Esophagus muscularis mucosa (tissue), 4 donors: ENCODE data around the gene TRPM3.

Experiments used
- EP300 ChIP-seq: sonication (generic); formaldehyde crosslinking; IDR thresholded peaks from one replicate; pipeline ENCODE4 v1.6.1; 2017; ENCODE audit warnings: antibody characterized with exemption
- POLR2A ChIP-seq: fragments of 450-650 bp; IDR thresholded peaks from one replicate; pipeline ENCODE4 v1.6.1; 2017; ENCODE audit warnings: antibody characterized with exemption, moderate library complexity, mild to moderate bottlenecking, low read depth
- POLR2AphosphoS5 ChIP-seq, 2 donors: sonication (generic); formaldehyde crosslinking; IDR thresholded peaks; one replicate each; pipeline ENCODE4 v1.6.1; 2017; ENCODE audit warnings: antibody characterized with exemption in 2 of 2
- TF ChIP-seq, protein P1 (sequence below), 3 experiments: fragments of 200-600 bp in 2 of 3; fragments of 450-650 bp in 1 of 3; sonication (generic) in 2 of 3; IDR thresholded peaks; one replicate each; pipeline ENCODE4 v1.5.1; 2017 to 2019; ENCODE audit warnings: antibody characterized with exemption in 3 of 3, mild to moderate bottlenecking in 2 of 3, moderate library complexity in 1 of 3

DNA sequence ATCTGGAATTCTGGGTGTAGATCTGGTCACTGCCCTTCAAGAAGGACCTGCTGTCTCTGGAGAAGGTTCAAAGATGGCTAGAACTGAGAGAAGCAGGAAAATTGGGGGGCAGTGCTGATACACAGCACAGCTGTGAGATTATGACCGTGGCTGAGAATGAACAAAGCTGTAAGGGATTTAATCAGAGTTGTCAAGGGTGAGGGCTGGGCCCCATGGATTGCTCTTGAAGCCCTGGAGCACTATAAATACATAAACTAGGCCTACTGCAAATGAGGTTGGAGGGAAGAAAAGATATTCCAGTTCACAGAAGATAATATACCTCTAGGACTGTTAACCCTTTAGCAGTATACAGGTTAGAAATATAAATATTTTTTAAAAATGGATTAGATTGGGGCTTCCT is 620.6 kb downstream of the TRPM3 start:
- TF ChIP-seq, protein P1, sequence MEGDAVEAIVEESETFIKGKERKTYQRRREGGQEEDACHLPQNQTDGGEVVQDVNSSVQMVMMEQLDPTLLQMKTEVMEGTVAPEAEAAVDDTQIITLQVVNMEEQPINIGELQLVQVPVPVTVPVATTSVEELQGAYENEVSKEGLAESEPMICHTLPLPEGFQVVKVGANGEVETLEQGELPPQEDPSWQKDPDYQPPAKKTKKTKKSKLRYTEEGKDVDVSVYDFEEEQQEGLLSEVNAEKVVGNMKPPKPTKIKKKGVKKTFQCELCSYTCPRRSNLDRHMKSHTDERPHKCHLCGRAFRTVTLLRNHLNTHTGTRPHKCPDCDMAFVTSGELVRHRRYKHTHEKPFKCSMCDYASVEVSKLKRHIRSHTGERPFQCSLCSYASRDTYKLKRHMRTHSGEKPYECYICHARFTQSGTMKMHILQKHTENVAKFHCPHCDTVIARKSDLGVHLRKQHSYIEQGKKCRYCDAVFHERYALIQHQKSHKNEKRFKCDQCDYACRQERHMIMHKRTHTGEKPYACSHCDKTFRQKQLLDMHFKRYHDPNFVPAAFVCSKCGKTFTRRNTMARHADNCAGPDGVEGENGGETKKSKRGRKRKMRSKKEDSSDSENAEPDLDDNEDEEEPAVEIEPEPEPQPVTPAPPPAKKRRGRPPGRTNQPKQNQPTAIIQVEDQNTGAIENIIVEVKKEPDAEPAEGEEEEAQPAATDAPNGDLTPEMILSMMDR (IDR thresholded peaks at IDR 0.05), result no peak
- TF ChIP-seq POLR2AphosphoS5 (IDR thresholded peaks at IDR 0.05) (no peak), EP300 (no peak), POLR2A (no peak)
